DLD1 (cell line): Measurements from ENCODE around the gene LPO.

Experiments used
- in situ Hi-C: cut with HindIII; loops from 2 replicates; pipeline ENCODE4 v1.10.0; 2017; ENCODE audit warnings: low sequenced_read_pairs

The LPO gene

GRCh38 chr17:58277107-58277801 lies 38.9 kb downstream of the LPO start:
- in situ Hi-C loops, result no loop called here

- in situ Hi-C loops, result no loop called here
These were observed 39.6 kb downstream of the LPO start for GRCh38 chr17:58277802-58278595.

DNA sequence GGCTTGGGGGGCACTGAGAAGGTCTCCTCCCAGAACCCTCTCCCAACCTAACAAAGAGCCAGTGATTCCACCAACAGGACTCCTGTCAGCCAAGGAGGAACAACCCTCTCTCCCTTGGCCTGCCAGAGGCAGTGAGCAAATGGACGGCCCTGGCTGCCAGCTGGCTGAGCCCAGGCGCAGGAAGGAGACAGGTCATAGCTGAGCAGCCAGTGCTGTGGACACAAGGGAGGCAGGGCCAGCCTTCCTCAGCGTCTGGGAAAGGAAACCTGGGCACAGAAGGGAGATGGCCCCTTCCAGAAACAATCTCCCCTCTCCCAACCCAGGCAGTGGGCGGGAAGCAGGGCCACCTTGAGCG lies 40.3 kb downstream of the LPO start:
- in situ Hi-C loops, result no loop called here

DNA sequence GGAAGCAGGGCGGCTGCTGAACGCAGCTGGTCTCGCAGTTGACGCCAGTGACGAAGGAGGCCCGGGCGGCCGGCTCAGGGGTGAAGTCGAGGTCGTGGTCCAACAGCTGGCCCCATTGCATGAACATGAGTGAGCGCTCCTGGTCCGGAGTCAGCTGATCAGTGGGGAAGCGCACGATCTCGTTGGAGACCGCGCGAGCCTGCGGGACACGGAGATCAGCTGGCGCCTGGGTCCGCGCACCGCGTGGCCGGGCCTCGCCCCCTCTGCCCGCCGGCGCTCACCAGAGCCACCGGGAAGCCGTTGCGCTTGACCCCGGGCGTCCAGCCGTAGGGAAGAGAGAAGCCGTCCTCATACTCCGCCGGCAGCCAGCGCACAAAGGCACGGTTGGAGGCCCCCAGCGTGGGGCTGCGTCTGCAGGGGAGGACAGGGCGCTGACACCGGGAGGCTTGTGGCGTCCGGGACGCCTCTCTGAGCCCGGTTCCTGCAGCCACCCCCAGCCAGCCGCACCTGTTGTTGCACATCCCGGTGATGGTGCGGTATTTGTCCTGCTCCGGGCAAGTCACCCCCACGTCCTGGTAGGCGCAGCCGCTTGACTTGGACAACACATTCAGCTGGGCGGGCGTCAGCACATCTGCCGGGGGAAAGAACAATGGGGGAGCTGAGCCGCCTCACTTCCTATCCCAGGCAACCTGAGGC lies 40.8 kb downstream of the LPO start:
- in situ Hi-C loops, result no loop called here

- in situ Hi-C loops, result no loop called here
These were observed 41.5 kb downstream of the LPO start for GRCh38 chr17:58279736-58280479.

- in situ Hi-C loops, result no loop called here
These were observed 42.3 kb downstream of the LPO start, which contains the start of gene MPO for GRCh38 chr17:58280480-58281217. TSS of gene MPO (minus strand) at chr17:58280935. CDS start at chr17:58280758, 177 bp downstream.

- in situ Hi-C loops, result no loop called here
These were observed 43.2 kb downstream of the LPO start for GRCh38 chr17:58281511-58282011.

DNA sequence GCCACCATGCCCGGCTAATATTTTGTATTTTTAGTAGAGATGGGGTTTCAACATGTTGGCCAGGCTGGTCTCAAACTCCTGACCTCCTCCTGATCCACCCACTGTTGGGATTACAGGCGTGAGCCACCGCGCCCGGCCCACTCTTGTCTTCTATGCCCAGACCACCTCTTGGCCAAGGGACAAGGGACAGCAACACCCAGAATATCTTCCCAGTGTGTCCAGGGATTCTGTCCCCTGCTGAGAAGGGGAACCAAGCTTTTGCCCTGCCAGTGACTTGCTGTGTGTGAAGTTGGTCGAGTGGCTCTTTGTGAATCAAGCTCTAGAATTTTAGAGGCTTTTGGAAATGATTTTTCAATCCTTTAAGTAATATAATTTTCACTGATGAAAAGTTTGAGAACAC lies 44.1 kb downstream of the LPO start:
- in situ Hi-C loops, result no loop called here

DNA sequence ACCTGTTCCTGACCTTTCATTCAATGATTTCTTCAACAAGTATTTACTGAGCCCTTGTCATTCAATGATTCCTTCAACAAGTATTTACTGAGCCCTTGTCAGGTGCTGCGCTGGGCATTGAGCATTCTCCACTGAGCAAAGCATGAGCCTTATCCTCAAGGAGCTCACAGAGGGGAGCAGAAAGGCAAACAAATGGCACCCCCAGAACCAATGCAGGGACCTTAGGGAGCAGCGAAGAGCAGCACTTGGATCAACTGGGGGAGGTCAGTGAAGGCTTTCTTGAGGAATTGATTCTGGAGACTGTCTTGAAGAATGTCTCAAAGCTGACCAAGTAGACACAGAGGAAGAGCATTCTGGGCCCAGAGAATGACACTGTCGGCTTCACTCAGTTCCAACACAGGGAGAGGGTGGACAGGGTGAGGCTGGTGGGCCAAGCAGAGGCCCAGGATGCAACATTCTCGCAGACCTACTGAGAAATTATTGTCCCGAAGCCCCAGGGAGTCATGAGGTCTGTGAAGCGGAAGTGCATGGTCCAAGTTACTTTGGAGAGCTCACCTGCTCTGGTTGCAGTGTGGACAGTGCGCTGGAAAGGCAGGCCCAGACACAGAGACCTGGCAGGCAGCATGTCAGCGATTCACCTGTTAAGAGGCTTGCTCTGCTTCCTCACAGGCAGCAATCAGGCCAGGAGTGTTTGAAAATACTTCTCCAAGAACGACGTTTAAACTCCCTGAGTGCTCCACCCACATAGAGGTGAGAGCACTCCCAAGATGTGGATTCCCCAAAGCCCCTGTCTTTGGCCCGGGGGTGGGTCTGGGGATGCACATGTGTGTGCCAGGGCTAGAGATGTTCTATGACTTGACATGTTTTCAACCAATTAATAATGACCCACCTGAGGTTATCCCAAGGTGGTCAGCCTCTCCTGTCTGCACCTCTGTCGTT lies 45.6 kb downstream of the LPO start:
- in situ Hi-C loops, result no loop called here

DNA sequence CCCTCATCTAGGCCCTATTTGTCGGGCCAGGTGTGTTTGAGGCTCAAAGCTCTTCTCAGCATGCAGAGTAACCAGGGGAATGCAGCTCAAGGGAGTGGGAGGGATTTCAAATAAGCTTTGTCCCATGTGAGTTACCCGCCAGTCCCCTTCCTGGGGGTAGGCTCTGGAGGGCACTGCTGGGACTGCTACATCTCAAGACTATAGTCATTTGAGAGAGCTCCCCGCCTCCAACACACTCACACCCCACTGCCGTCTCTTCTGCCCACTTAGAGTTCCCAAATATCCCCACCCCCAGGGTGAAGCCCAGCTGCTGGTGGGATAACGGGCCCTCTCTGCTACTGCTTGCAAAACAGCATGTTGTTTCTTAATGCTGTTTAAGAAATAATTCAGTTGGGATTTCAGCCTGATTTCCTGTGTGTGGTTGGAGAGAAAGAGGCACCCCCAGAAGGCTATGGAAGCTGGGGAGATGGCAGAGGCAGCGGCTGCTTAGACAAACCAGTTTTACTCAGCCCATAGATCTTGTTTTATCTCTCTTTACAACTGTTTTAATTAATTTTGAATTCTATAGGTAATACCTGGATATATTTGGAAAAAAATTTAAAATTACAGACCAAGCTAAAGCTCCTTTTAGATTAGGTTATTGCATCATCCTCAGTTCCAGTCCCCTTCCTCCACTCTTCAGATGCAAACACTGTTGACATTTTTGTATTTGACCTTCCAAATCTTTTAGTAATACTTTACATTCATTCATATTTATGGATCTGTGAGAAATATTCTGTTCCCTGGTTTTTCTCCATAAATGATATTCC lies 46.4 kb downstream of the LPO start:
- in situ Hi-C loops, result no loop called here

- in situ Hi-C loops, result no loop called here
These were observed 47.0 kb downstream of the LPO start for GRCh38 chr17:58285422-58285810.

DNA sequence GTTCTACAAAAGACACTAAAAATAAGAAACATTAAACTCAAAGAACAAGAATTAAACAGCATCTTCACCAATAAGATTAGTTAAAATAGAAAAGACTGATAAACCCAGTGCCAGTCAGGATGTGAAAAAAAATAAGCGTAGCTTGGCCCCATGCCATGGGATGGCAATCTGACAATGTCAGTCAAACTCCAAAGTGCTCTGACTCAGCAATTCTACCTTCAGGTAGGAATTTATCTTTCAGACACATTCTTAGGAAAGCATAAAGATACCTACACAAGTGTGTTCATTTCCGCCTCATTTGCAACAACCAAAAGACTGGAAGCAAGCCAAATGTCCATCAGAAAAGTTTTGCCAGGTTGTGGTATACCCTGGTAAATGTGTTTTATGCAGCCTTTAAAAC lies 51.5 kb downstream of the LPO start:
- in situ Hi-C loops, result no loop called here

- in situ Hi-C loops, result no loop called here
These were observed 52.9 kb downstream of the LPO start for GRCh38 chr17:58291246-58291645.

DNA sequence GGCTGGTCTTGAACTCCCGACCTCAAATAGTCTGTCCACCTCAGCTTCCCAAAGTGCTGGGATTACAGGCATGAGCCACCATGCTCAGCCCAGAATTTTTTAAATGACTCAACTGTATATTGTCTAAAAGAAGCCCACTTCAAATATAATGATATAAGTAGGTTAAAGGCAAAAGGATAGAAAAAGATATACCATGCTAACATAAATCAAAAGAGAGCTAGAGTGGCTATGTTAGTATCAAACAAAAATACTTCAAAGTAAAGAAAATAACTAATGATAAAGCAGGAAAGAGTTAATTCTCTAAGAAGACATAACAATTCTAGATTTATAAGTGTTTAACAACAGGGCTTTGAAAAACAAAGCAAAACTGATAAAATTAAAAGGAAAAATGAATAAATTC lies 55.6 kb downstream of the LPO start:
- in situ Hi-C loops, result no loop called here

- in situ Hi-C loops, result no loop called here
These were observed 62.0 kb downstream of the LPO start for GRCh38 chr17:58300336-58300735.

DNA sequence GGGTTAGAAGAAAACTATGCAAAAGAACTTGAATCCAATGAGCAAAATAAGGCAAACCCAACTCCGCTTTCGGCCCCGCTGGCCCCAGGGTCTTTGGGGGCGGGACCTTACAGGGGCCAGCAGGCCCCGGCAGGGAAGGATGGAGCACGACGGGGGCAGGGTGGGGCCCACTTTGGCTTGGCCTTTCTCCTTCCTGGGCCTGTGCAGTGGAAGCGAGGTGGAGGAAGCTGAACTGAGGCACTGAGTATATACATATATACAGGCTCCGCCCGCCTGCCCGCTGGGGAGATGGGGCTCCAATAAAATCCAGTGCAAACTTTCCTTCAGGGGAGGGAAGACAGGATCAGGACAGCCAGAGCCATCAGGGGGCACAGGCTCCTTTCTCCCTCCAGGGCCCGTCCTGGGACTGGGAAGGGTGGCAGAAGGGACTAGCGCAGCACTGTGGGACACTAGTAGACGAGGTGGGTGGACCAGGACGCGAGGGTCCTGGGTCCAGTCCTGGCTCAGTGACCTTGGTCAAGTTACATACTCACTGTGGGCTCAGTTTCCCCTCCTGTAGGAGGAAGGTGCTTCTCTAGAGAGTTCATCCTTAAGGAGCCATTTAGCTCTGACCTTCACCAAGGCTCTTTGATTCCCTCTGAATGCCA lies 63.2 kb downstream of the LPO start:
- in situ Hi-C loops, result no loop called here

DNA sequence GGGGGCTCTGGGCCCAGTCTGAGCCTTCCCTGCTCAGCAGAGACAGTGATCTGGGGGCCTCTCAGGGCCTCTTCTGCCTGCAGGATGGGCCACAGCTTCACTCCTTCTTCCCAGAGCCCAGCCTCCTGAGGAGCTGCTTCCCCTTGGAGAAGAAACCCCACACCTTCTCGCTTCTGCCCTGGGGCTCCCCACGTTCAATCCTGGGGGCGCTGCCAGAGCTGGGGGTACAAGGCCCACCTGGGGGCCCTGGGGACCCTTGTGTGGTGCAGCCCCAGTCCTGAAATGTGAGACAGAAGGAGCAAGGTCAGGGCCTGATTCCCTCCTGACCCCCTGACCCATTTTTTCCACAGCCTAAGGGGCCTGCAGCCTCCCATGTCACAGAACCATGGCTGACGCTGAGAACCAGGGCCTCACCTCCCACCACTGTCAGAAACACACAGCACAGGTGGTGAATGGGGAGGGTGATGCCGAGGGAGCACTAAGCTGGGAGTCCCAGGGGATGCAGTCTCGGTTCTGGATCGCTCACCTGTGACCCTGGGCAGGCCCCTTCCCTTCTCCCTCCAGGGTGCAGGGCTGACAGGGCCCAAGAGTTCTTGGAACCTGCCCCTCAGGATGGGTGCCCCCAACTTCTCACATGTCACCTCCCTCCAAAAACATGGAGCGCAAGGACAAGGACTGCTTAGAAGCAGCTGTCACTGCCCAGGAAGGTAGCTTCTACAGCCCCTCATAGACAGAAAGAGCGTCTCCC lies 64.0 kb downstream of the LPO start:
- in situ Hi-C loops, result no loop called here
